ENCODE data around the gene TPP1.

GRCh38 chr11:6569706-6570105 lies 49.5 kb downstream of the TPP1 start:
- TF ChIP-seq POLR2A (IDR thresholded peaks at IDR 0.05) (no peak), CTCF (IDR thresholded peaks at IDR 0.05) (no peak)
